ENCODE results near the gene DLG5. TPM values are rescaled to one million over a fixed set of nuclear protein-coding genes. Genes with fewer than 3 reads are reported as not detected.

Gene DLG5
- total and polyA plus RNA-seq, 10 of the 15 experiments (the other 5 are each of a cell fraction or from before 2014, with no cell fraction given), result 0.18 to 6.6 (median 2.7) TPM

GRCh38 chr10:77840636-77841035 lies 85.9 kb downstream of the DLG5 start:
- no peak for ATAC-seq
- BruUV-seq (replicated peaks), result no TSS peak
- POLR2A ChIA-PET, result no interaction called here
- no peak overlapping the region for H2AFZ ChIP-seq (ENCODE audit: control insufficient read depth, low read depth, low read length)
- no peaks in the 10 kb centered on the region; a peak in 1 of 4 replicates for H3K36me3 ChIP-seq (ENCODE audit: control insufficient read depth in 2 of 2, insufficient read depth in 2 of 2, low read length in 1 of 2)
- H3K9me3 ChIP-seq (replicated peaks; ENCODE audit: control insufficient read depth, insufficient read depth, low read length), result no peaks in the 10 kb centered on the region
- no peak overlapping the region for H3K27ac ChIP-seq (ENCODE audit: control insufficient read depth, insufficient read depth)
- no peak for TF ChIP-seq RFX5 (IDR thresholded peaks at IDR 0.05; ENCODE audit: low read depth, low read length)
- TF ChIP-seq SMARCA5 (IDR thresholded peaks at IDR 0.05), result no peak
- no peak for TF ChIP-seq BCL11A (IDR thresholded peaks at IDR 0.05; ENCODE audit: low read depth, low read length)
- TF ChIP-seq NRF1 (conservative IDR thresholded peaks at IDR 0.05; ENCODE audit: low read depth, low read length), result no peak
- TF ChIP-seq USF1 (IDR thresholded peaks at IDR 0.05; ENCODE audit: borderline replicate concordance, extremely low read length, insufficient read depth, low read depth, low read length), result no peak
- no peak for TF ChIP-seq ATF3 (IDR thresholded peaks at IDR 0.05; ENCODE audit: borderline replicate concordance, extremely low read depth, low read depth, low read length)
- TF ChIP-seq GABPA (IDR thresholded peaks at IDR 0.05; ENCODE audit: low read depth), result no peak
- no peak for TF ChIP-seq SP1 (IDR thresholded peaks at IDR 0.05; ENCODE audit: low read depth, low read length)
- no peak for TF ChIP-seq MLLT1 (IDR thresholded peaks at IDR 0.05)
- H3K79me2 ChIP-seq (ENCODE audit: control insufficient read depth, insufficient read depth, low read length), result no peaks in the 10 kb centered on the region
- H3K27me3 ChIP-seq (replicated peaks in 1 of 2; ENCODE audit: control insufficient read depth in 2 of 2, insufficient read depth in 2 of 2, low read length in 1 of 2), result no peaks in the 10 kb centered on the region
- H3K9ac ChIP-seq (ENCODE audit: control insufficient read depth, insufficient read depth, low read length), result no peak overlapping the region
- no peaks in the 10 kb centered on the region for H4K20me1 ChIP-seq (ENCODE audit: control insufficient read depth, insufficient read depth)
- H3K4me1 ChIP-seq (ENCODE audit: control insufficient read depth, insufficient read depth, low read length), result peaks cover 10% of the 10 kb centered on the region
- SMC1A ChIA-PET (ENCODE audit: uncharacterized antibody, unreplicated experiment), result no interaction called here
- no peak overlapping the region for H3K4me2 ChIP-seq (ENCODE audit: control insufficient read depth, insufficient read depth)
- CTCF ChIA-PET, result interaction anchor here (0.7 to 8.0 kb wide), 2 partner anchors 123 to 205 kb away, joined by 3 to 175 read pairs; no protein-coding TSS in a partner anchor
- no peak for FAIRE-seq
- intact Hi-C loops (cut with micrococcal nuclease; ENCODE audit: unreplicated experiment), result no loop called here
- 84% methylated on average over 8 of the region's 8 CpGs for WGBS (ENCODE audit: insufficient coverage, insufficient replicate concordance, low lambda C conversion rate, missing lambda C conversion rate)
- RAD21 ChIA-PET (ENCODE audit: unreplicated experiment), result no interaction called here
- no peak for DNase-seq (ENCODE audit: low read depth, low spot score)
- in situ Hi-C loops (cut with MboI), result no loop called here
- no peak overlapping the region for H3K4me3 ChIP-seq
